Measurements from ENCODE around the gene ALOX15.
"Not testable (repeated sequence)": the region's sequence is repeated elsewhere in the genome, so short reads cannot be mapped to it uniquely, and the experiment has no call there.

ALOX15 gene

GRCh38 chr17:4641297-4642195 lies at the start of gene ALOX15:
Gene ALOX15, minus strand, starts transcription at chr17:4641678. Its CDS starts 27 bp downstream, at chr17:4641651.
- DNase-seq = no peak

- DNase-seq = no peak
Observed at GRCh38 chr17:4690745-4691144, 49.3 kb upstream of the ALOX15 start.

GRCh38 chr17:4689872-4690271 lies 48.4 kb upstream of the ALOX15 start:
- DNase-seq = not testable (repeated sequence)

- not testable (repeated sequence) for DNase-seq
Observed at GRCh38 chr17:4683739-4684138, 42.3 kb upstream of the ALOX15 start.

- no peak for DNase-seq
Observed at GRCh38 chr17:4679658-4680057, 38.2 kb upstream of the ALOX15 start.

GRCh38 chr17:4678448-4679026 lies 37.1 kb upstream of the ALOX15 start:
- no peak for DNase-seq

GRCh38 chr17:4676791-4677190 lies 35.3 kb upstream of the ALOX15 start:
- no peak for DNase-seq

- DNase-seq = no peak
Observed at GRCh38 chr17:4675791-4676190, 34.3 kb upstream of the ALOX15 start.

- DNase-seq = no peak
Observed at GRCh38 chr17:4674685-4674998, 33.2 kb upstream of the ALOX15 start.

GRCh38 chr17:4673986-4674684 lies 32.7 kb upstream of the ALOX15 start:
- no peak for DNase-seq

- no peak for DNase-seq
Observed at GRCh38 chr17:4673169-4673568, 31.7 kb upstream of the ALOX15 start.

- DNase-seq = no peak
Observed at GRCh38 chr17:4672751-4673150, 31.3 kb upstream of the ALOX15 start.

- DNase-seq = no peak
Observed at GRCh38 chr17:4672055-4672630, 30.7 kb upstream of the ALOX15 start.

- DNase-seq = no peak
Observed at GRCh38 chr17:4667166-4667565, 25.7 kb upstream of the ALOX15 start.

GRCh38 chr17:4666296-4666695 lies 24.8 kb upstream of the ALOX15 start:
- no peak for DNase-seq

- no peak for DNase-seq
Observed at GRCh38 chr17:4665027-4665426, 23.5 kb upstream of the ALOX15 start.

GRCh38 chr17:4664230-4664629 lies 22.8 kb upstream of the ALOX15 start:
- no peak for DNase-seq

GRCh38 chr17:4663711-4664110 lies 22.2 kb upstream of the ALOX15 start:
- no peak for DNase-seq

- no peak for DNase-seq
Observed at GRCh38 chr17:4658478-4659305, 17.2 kb upstream of the ALOX15 start.

- no peak for DNase-seq
Observed at GRCh38 chr17:4657678-4658077, 16.2 kb upstream of the ALOX15 start.

GRCh38 chr17:4655933-4656332 lies 14.5 kb upstream of the ALOX15 start:
- not testable (repeated sequence) for DNase-seq

GRCh38 chr17:4652997-4653396 lies 11.5 kb upstream of the ALOX15 start:
- no peak for DNase-seq

GRCh38 chr17:4648741-4649140 lies 7.3 kb upstream of the ALOX15 start:
- DNase-seq = no peak
